K562 (cell line): ENCODE measurements around the gene WNT7A. TPM values are rescaled to one million over a fixed set of nuclear protein-coding genes. Genes with fewer than 3 reads are reported as not detected.

Experiments
- ATAC-seq: fragments of 200-7000 bp; cut with Tn5 transposase; 3 replicates; pipeline ENCODE4 v1.9.1; 2020; ENCODE audit warnings: moderate library complexity
- BruUV-seq: library from RNA; stranded (reverse); fragments of 400-500 nt; replicated peaks from 2 replicates; lab custom pipeline; 2021; lab: Mats Ljungman, UMichigan
- CTCF ChIA-PET: fragments of 300-600 bp; formaldehyde crosslinking; extraction: SDS; loops from one replicate; lab custom pipeline; 2021; ENCODE audit warnings: low intra/inter-chr PET ratio; lab: Yijun Ruan, JAX
- POLR2A ChIA-PET: fragments of 300-600, 350-650 bp; sonication (Branson Sonifier 250); formaldehyde crosslinking; extraction: SDS; loops from one replicate; lab custom pipeline; 2021; ENCODE audit warnings: antibody characterized with exemption, inconsistent platforms; lab: Yijun Ruan, JAX
- DNase-seq, 4 experiments: peaks; one replicate each; pipeline versions ENCODE4 v3.0.0 to v3.0.0-alpha.2; 2011 to 2018; ENCODE audit warnings: low spot score in 3 of 4, mixed read lengths in 3 of 4; ENCODE audit errors: extremely low read depth in 1 of 4
- FAIRE-seq: peaks from 2 replicates; lab custom pipeline; 2011; peaks lifted over from hg19 to GRCh38; lab: Jason Lieb, UNC
- H2AFZ ChIP-seq: 2 replicates; pipeline ENCODE4 v1.6.0; 2011; ENCODE audit warnings: low read depth, low read length, control low read depth, inconsistent platforms
- H3K27ac ChIP-seq: fragments of 200-600 bp; 3 replicates; pipeline ENCODE4 v1.8.0; 2011; ENCODE audit warnings: low read depth, mild to moderate bottlenecking, control low read depth, inconsistent platforms, low read length, moderate library complexity, mixed read lengths; ENCODE audit errors: extremely low read depth
- H3K27me3 ChIP-seq, 2 experiments: fragments of 300-600 bp in 1 of 2; 2 replicates in 1 of 2; 3 replicates in 1 of 2; pipeline versions ENCODE4 v1.6.0 to v1.8.0; 2011; ENCODE audit warnings: inconsistent platforms in 2 of 2, low read length in 2 of 2, mild to moderate bottlenecking in 1 of 2, mixed read lengths in 1 of 2, moderate library complexity in 1 of 2; ENCODE audit not compliant: control insufficient read depth in 2 of 2, insufficient read depth in 2 of 2
- H3K36me3 ChIP-seq: fragments of 300-600 bp; 3 replicates; pipeline ENCODE4 v1.8.0; 2011; ENCODE audit warnings: mild to moderate bottlenecking, low read length, inconsistent platforms; ENCODE audit not compliant: control insufficient read depth, insufficient read depth
- H3K4me1 ChIP-seq, 2 experiments: fragments of 200-600 bp in 1 of 2; replicated peaks in 1 of 2; 2 replicates in 1 of 2; 3 replicates in 1 of 2; pipeline versions ENCODE4 v1.5.1 to v1.8.0; 2011; ENCODE audit warnings: inconsistent platforms in 2 of 2, low read length in 2 of 2, mild to moderate bottlenecking in 1 of 2, mixed read lengths in 1 of 2, moderate library complexity in 1 of 2; ENCODE audit not compliant: control insufficient read depth in 2 of 2, insufficient read depth in 2 of 2
- H3K4me2 ChIP-seq: 2 replicates; pipeline ENCODE4 v1.6.1; 2011; ENCODE audit warnings: low read length, control low read depth, inconsistent platforms, mixed read lengths; ENCODE audit not compliant: insufficient read depth
- H3K4me3 ChIP-seq: fragments of 200-600 bp; sonication (generic), shearing (Covaris generic); 2 replicates; pipeline ENCODE4 v1.5.1; 2016; ENCODE audit warnings: control low read depth, inconsistent platforms
- H3K79me2 ChIP-seq: fragments of 200-600 bp; 3 replicates; pipeline ENCODE4 v1.8.0; 2011; ENCODE audit warnings: low read length, inconsistent platforms; ENCODE audit not compliant: control insufficient read depth, insufficient read depth
- H3K9ac ChIP-seq, 2 experiments: 2 replicates each; pipeline versions ENCODE4 v1.6.0 to v1.6.1; 2011; ENCODE audit warnings: low read depth in 2 of 2, low read length in 2 of 2, control low read depth in 1 of 2, inconsistent platforms in 1 of 2, mild to moderate bottlenecking in 1 of 2, mixed read lengths in 1 of 2; ENCODE audit not compliant: insufficient read depth in 1 of 2
- H3K9me1 ChIP-seq: one replicate; pipeline ENCODE4 v1.6.0; 2011; ENCODE audit warnings: inconsistent platforms, mild to moderate bottlenecking, low read length, moderate library complexity; ENCODE audit not compliant: control insufficient read depth, insufficient read depth
- H3K9me3 ChIP-seq: replicated peaks from 2 replicates; pipeline ENCODE4 v1.5.1; 2011; ENCODE audit warnings: low read depth, low read length, inconsistent platforms; ENCODE audit not compliant: control insufficient read depth, insufficient read depth
- H4K20me1 ChIP-seq: replicated peaks from 2 replicates; pipeline ENCODE4 v1.6.1; 2011; ENCODE audit warnings: low read length, inconsistent platforms, mixed read lengths; ENCODE audit not compliant: control insufficient read depth, insufficient read depth
- CAMTA2 ChIP-seq: fragments of 250-450 bp; sonication (Bioruptor Pico); conservative IDR thresholded peaks from 2 replicates; pipeline ENCODE4 v1.5.1; 2022
- GTF2F1 ChIP-seq: IDR thresholded peaks from 2 replicates; pipeline ENCODE4 v1.6.1; 2011; ENCODE audit warnings: low read depth, low read length, improper control_type of control experiment
- SUPT5H ChIP-seq: fragments of 450-650 bp; IDR thresholded peaks from 2 replicates; pipeline ENCODE4 v1.6.1; 2016
- ZSCAN29 ChIP-seq: fragments of 450-650 bp; IDR thresholded peaks from 2 replicates; pipeline ENCODE4 v1.6.1; 2017
- WGBS: fragments of 100-300 bp; shearing (Covaris generic); methylation state at CpG from one replicate; pipeline ENCODE4 v1.1.6; 2016; ENCODE audit warnings: low coverage, mixed read lengths; ENCODE audit not compliant: insufficient coverage; ENCODE audit errors: missing lambda C conversion rate; 5-methylcytosine and 5-hydroxymethylcytosine counted together
- in situ Hi-C: fragments of 300-500 bp; cut with MboI; formaldehyde crosslinking; loops from 4 replicates; pipeline ENCODE4 v1.15.0; 2018; ENCODE audit warnings: inconsistent platforms, mixed read lengths
- intact Hi-C: fragments of 100-400 bp; cut with micrococcal nuclease; formaldehyde crosslinking; loops from 2 replicates; pipeline ENCODE4 v1.14.2; 2022
- polyA plus RNA-seq, 8 experiments: library from polyadenylated mRNA; depleted of rRNA in 4 of 8; stranded (reverse) in 5 of 8; unstranded in 3 of 8; fragments of >200 nt; fragmentation: Nextera tagmentation in 2 of 8; fragmentation: Illumina TruSeq in 1 of 8; extraction: Ambion mirVana in 2 of 8; extraction: Trizol in 1 of 8; gene quantifications; 2 replicates each; pipeline versions ENCODE4 v1.2.1 to v1.2.3, GENCODE V29; 2011 to 2014; ENCODE audit warnings: inconsistent platforms in 1 of 8, missing spikeins in 1 of 8
- total RNA-seq, 7 experiments: library from RNA; depleted of rRNA in 6 of 7; stranded (reverse); fragments of >200 nt in 6 of 7; fragmentation: Illumina TruSeq in 2 of 7; extraction: Trizol in 2 of 7; gene quantifications; 2 replicates each; pipeline versions ENCODE4 v1.2.1 to v1.2.3, GENCODE V29; 2011 to 2021; ENCODE audit warnings: low replicate concordance in 1 of 7
- TF ChIP-seq, protein P1 (sequence below): fragments of 250-450 bp; sonication (Bioruptor Pico); IDR thresholded peaks from 2 replicates; pipeline ENCODE4 v1.9.0; 2021; ENCODE audit warnings: mild to moderate bottlenecking, inconsistent platforms

The WNT7A gene
- total and polyA plus RNA-seq, 9 of the 15 experiments (the other 6 are each of a cell fraction or from before 2014, with no cell fraction given): 0.03 TPM; not detected in 8

DNA sequence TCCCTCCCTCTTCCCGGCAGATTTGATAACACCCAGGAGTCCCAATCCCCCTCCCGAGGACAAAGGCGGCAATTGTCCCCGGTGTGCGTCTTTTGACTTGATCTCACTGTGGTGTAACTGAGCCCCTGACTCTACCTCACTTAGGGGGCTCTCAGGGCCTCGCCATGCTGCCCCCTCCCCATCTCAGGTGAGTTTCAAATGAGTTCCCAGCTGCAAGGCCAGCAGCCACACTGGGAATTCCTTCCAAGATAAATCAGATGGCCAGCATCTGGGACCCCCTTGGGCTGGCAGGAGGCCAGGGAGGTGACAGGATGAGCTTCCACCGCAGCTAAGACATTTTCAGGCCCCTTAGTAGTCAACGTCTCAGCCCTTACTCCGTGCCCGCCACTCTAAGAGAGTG, 35.0 kb downstream of the WNT7A start:
- no peaks in the 10 kb centered on the region for H3K4me1 ChIP-seq
- peaks cover 12% of the 10 kb centered on the region for H4K20me1 ChIP-seq
- H3K27me3 ChIP-seq: peaks cover 2 to 30% of the 10 kb centered on the region in 2 experiments; a peak in 3 of 5 replicates
- POLR2A ChIA-PET: interaction anchor here (0.5 kb wide), 1 partner anchor 757 kb away, joined by 3 read pairs; no protein-coding TSS in a partner anchor
- H3K4me3 ChIP-seq: no peak overlapping the region
- H3K9me3 ChIP-seq: no peaks in the 10 kb centered on the region
- DNase-seq: no peak
- no peak overlapping the region for H3K9ac ChIP-seq
- no peaks in the 10 kb centered on the region for H3K79me2 ChIP-seq
- H2AFZ ChIP-seq: no peak overlapping the region
- in situ Hi-C loops (no loop called here), intact Hi-C loops (no loop called here)
- no peak overlapping the region for H3K27ac ChIP-seq
- no peak for FAIRE-seq
- BruUV-seq: no TSS peak
- ATAC-seq: no peak
- CTCF ChIA-PET: no interaction called here
- H3K36me3 ChIP-seq: no peaks in the 10 kb centered on the region
- no peaks in the 10 kb centered on the region for H3K9me1 ChIP-seq
- WGBS: 0% methylated on average over 9 of the region's 10 CpGs
- TF ChIP-seq SUPT5H (no peak), ZSCAN29 (no peak), GTF2F1 (no peak), CAMTA2 (CRISPR knock-in tag) (no peak)
- TF ChIP-seq, protein P1, sequence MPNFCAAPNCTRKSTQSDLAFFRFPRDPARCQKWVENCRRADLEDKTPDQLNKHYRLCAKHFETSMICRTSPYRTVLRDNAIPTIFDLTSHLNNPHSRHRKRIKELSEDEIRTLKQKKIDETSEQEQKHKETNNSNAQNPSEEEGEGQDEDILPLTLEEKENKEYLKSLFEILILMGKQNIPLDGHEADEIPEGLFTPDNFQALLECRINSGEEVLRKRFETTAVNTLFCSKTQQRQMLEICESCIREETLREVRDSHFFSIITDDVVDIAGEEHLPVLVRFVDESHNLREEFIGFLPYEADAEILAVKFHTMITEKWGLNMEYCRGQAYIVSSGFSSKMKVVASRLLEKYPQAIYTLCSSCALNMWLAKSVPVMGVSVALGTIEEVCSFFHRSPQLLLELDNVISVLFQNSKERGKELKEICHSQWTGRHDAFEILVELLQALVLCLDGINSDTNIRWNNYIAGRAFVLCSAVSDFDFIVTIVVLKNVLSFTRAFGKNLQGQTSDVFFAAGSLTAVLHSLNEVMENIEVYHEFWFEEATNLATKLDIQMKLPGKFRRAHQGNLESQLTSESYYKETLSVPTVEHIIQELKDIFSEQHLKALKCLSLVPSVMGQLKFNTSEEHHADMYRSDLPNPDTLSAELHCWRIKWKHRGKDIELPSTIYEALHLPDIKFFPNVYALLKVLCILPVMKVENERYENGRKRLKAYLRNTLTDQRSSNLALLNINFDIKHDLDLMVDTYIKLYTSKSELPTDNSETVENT: no peak
- no peak overlapping the region for H3K4me2 ChIP-seq
